Left lung (tissue), 10 donors: Measurements from ENCODE around the gene PRR30. TPM values are rescaled to one million over a fixed set of nuclear protein-coding genes. Genes with fewer than 3 reads are reported as not detected.

ENCODE experiments used
- ATAC-seq: fragments of 200-7000 bp; cut with Tn5 transposase; one replicate; pipeline ENCODE4 v1.9.1; 2020; ENCODE audit warnings: moderate library complexity
- DNase-seq, 4 donors: peaks; one replicate each; pipeline ENCODE4 v3.0.0-alpha.2; 2013 to 2020
- H3K27ac ChIP-seq, 2 donors: fragments of 200-600 bp; sonication (generic) in 1 of 2; one replicate each; pipeline versions ENCODE4 v1.5.0 to v1.8.0; 2020 to 2021
- H3K27me3 ChIP-seq, 2 donors: fragments of 200-600 bp; sonication (generic) in 1 of 2; one replicate each; pipeline versions ENCODE4 v1.5.0 to v1.8.0; 2020 to 2021
- H3K36me3 ChIP-seq, 2 donors: fragments of 200-600 bp; sonication (generic) in 1 of 2; one replicate each; pipeline versions ENCODE4 v1.5.0 to v1.8.0; 2020 to 2021
- H3K4me1 ChIP-seq, 2 donors: fragments of 200-600 bp; one replicate each; pipeline ENCODE4 v1.8.0; 2021
- H3K4me3 ChIP-seq, 2 donors: fragments of 200-600 bp; sonication (generic) in 1 of 2; one replicate each; pipeline versions ENCODE4 v1.5.0 to v1.8.0; 2020 to 2021; ENCODE audit warnings: mild to moderate bottlenecking in 1 of 2
- H3K9me3 ChIP-seq, 2 donors: fragments of 200-600 bp; sonication (generic) in 1 of 2; one replicate each; pipeline versions ENCODE4 v1.5.0 to v1.8.0; 2020 to 2021
- CTCF ChIP-seq, 2 donors: fragments of 200-600 bp; sonication (generic) in 1 of 2; IDR thresholded peaks; one replicate each; pipeline versions ENCODE4 v1.5.0 to v1.8.0; 2021; ENCODE audit warnings: antibody characterized with exemption in 2 of 2
- intact Hi-C, 2 donors: fragments of 100-400 bp; cut with DNase I; formaldehyde crosslinking; loops; one replicate each; pipeline versions ENCODE4 v1.11.2 to v1.14.2; 2022
- polyA plus RNA-seq, 6 donors: library from polyadenylated mRNA; unstranded; fragments of 120-200 nt; gene quantifications; one replicate each; pipeline ENCODE4 v1.2.1, GENCODE V29; 2013; ENCODE audit not compliant: insufficient read length in 6 of 6
- total RNA-seq, 2 donors: library from RNA; stranded (reverse); fragmentation: NEBNext Ultra II Directional; extraction: Animal tissue kit (Norgen Biotek cat#: 25700); gene quantifications; one replicate each; pipeline ENCODE4 v1.2.1, GENCODE V29; 2021
- donor health status: DM: no; HTN: yes; CAD: no.
- donor health status: DM: no; HTN: no; CAD: no.

PRR30 gene
- total and polyA plus RNA-seq, 8 donors = not detected

- Histone ChIP-seq H3K4me3 (no peak overlapping the region), H3K27me3 (no peaks in the 10 kb centered on the region), H3K4me1 (no peaks in the 10 kb centered on the region), H3K27ac (no peak overlapping the region), H3K36me3 (no peaks in the 10 kb centered on the region), H3K9me3 (no peaks in the 10 kb centered on the region)
- ATAC-seq (no peak), DNase-seq (no peak)
- intact Hi-C loops = no loop called here
- no peak for TF ChIP-seq CTCF (IDR thresholded peaks at IDR 0.05)
Measured at GRCh38 chr2:27154488-27154887, 15.3 kb upstream of the PRR30 start.

GRCh38 chr2:27152796-27153464, 13.7 kb upstream of the PRR30 start:
- Histone ChIP-seq H3K36me3 (no peaks in the 10 kb centered on the region), H3K4me1 (no peaks in the 10 kb centered on the region), H3K9me3 (no peaks in the 10 kb centered on the region), H3K4me3 (no peak overlapping the region), H3K27me3 (no peaks in the 10 kb centered on the region), H3K27ac (no peak overlapping the region)
- ATAC-seq (no peak), DNase-seq (peak in 1 of 4 donors; percentile 15)
- TF ChIP-seq CTCF (IDR thresholded peaks at IDR 0.05) = no peak
- intact Hi-C loops = no loop called here

GRCh38 chr2:27152102-27152795, 13.0 kb upstream of the PRR30 start:
- peak in 1 of 4 donors; percentile 13 for DNase-seq
- no peak for ATAC-seq
- Histone ChIP-seq H3K27me3 (no peaks in the 10 kb centered on the region), H3K4me1 (no peaks in the 10 kb centered on the region), H3K9me3 (no peaks in the 10 kb centered on the region), H3K36me3 (no peaks in the 10 kb centered on the region), H3K27ac (no peak overlapping the region), H3K4me3 (no peak overlapping the region)
- TF ChIP-seq CTCF (IDR thresholded peaks at IDR 0.05) = no peak
- intact Hi-C loops = no loop called here

GRCh38 chr2:27150639-27151230, 11.5 kb upstream of the PRR30 start:
- Histone ChIP-seq H3K36me3 (no peaks in the 10 kb centered on the region), H3K27me3 (no peaks in the 10 kb centered on the region), H3K4me3 (no peak overlapping the region), H3K4me1 (no peaks in the 10 kb centered on the region), H3K9me3 (no peaks in the 10 kb centered on the region), H3K27ac (no peak overlapping the region)
- DNase-seq = no peak
- ATAC-seq = no peak
- TF ChIP-seq CTCF (IDR thresholded peaks at IDR 0.05) = no peak
- intact Hi-C loops = no loop called here
